GM21526 (cell line): ENCODE measurements around the gene CACNB1.

Experiments used
- ATAC-seq: cut with Tn5 transposase; IDR thresholded peaks from one replicate; pipeline ENCODE4 v1.9.1; 2021; ENCODE audit warnings: moderate library complexity; ENCODE audit not compliant: unreplicated experiment, low FRiP score

CACNB1 gene

GRCh38 chr17:39153599-39154051 is 43.8 kb downstream of the CACNB1 start:
- ATAC-seq = peak; percentile 41

GRCh38 chr17:39151943-39152818 is 45.3 kb downstream of the CACNB1 start:
- ATAC-seq = no peak

DNA sequence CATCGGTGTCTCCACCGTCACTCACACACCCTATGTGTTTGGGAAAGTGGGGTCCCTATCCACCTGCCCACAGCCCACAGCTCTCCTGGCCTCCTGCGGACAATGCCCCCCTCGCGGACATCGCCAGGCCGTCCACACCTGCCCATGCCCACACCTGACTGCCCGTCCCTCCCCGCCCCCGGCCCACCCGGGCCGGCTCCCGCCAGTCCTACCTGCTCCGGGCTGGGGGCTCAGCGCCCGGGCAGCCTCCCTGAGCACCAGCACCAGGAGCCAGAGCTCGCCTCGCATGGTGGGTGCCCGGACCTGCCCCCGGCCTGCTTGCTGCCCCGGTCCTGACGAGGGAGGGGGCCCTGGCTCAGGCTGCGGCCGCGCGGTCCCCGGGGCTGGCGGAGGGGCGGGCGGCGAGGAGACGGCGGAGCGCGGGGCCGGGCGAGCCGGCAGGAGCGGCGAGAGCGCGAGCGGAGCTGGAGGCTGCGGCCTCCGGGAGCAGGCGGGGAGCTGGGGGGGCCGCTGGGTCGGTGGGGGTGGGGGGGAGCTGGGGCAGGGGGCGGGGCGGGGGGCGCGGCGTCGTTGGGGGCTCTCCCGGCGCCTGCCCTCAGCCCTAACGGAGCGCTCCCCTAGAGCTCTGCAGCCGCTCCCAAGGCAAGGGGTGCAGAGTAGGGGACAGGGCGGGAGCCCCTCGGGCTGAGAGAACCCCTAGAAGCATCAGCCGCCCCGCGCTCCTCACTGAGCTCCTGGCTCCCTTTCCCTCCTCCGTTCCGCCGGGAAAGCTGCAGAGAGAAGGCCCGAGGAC is 46.1 kb downstream of the CACNB1 start, which contains the start of gene PLXDC1:
TSS of gene PLXDC1 (minus strand) at position 488 of the 793 bp plus-strand sequence. CDS start at position 288, 200 bp downstream.
- no peak for ATAC-seq

DNA sequence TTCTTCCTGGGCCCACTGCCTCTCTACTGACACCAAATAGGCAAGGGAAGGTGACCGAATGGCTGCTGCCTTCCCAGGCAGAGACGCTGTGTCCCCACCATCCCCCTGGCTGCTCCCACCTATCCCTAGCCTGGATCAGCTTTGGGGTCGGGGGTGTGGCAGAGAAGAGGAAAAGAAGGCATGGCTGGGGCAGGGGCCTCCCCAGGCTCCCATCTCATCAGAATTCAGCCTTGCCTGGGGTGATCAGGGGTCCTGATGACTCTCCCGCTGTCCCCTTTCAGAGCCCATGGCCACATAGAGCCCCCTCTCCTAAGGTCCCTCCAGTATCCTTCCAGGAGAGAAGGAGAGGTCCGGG is 46.7 kb downstream of the CACNB1 start:
- ATAC-seq = no peak

DNA sequence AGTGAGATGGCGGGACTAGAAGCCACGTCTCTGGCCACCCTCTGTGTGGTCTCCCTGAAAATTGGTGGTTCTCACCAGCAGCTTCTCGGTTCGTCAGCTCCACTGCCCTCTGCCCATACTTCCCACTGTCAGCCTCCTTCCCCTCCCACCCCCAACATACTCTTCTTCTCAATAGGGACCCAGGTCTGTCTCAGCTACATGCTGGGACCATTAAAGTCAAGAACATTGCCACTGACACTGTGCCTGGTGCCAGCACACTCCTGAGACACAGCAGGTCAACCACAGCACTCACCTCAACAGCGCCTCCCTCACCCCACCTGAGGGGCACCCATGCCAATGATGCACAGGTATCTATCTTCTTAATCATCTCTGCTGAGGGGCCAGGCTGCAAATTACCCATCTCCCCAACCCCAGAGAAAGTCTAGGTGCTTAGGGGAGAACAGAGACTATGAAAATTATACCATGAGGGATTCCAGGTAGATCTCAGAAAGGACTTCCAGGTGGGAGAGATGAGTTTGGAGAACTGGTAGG is 47.3 kb downstream of the CACNB1 start:
- ATAC-seq = no peak

GRCh38 chr17:39147221-39148185 is 50.0 kb downstream of the CACNB1 start:
- no peak for ATAC-seq

- no peak for ATAC-seq
These were observed 51.2 kb downstream of the CACNB1 start for GRCh38 chr17:39146273-39146672.

- ATAC-seq = no peak
These were observed 52.3 kb downstream of the CACNB1 start for GRCh38 chr17:39145143-39145542.

DNA sequence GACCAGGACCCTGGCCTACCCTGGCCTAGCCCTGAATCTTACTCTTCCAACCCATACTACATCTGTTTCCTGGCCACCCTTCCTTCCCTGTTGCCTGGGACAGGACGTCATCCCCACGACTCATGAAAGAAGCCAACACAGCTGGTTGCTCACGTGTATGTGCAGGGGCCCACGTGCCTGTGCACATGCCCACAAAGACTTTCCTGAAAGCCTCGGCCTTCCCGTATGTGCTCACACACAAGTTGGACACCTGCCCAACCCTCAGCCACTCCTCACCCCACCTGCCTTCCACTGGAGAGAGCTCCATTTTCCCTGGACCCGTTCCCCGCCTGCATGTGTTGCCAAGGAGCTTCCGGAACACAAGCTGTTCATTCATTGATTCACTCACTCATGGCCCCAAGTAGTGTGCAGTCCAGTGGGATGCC is 53.0 kb downstream of the CACNB1 start:
- ATAC-seq = no peak

GRCh38 chr17:39143552-39144093 is 53.8 kb downstream of the CACNB1 start:
- ATAC-seq = no peak

- ATAC-seq = no peak
These were observed 55.4 kb downstream of the CACNB1 start for GRCh38 chr17:39141915-39142664.

DNA sequence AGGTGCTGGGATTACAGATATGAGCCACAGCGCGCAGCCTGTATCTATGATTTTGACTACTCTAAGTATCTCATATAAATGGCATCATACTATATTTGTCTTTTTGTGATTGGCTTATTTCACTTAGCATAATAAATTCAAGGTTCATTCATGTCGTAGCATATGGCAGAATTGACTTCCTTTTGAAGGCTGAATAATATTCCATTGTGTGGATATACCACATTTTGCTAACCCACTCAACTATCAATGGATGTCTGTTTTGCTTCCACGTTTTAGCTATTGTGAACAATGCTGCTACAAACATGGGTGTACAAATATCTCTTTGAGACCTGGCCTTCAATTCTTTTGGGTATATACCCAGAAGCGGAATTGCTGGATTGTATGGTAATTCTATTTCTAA is 56.2 kb downstream of the CACNB1 start:
- ATAC-seq = no peak

- no peak for ATAC-seq
These were observed 57.9 kb downstream of the CACNB1 start for GRCh38 chr17:39139561-39139960.

DNA sequence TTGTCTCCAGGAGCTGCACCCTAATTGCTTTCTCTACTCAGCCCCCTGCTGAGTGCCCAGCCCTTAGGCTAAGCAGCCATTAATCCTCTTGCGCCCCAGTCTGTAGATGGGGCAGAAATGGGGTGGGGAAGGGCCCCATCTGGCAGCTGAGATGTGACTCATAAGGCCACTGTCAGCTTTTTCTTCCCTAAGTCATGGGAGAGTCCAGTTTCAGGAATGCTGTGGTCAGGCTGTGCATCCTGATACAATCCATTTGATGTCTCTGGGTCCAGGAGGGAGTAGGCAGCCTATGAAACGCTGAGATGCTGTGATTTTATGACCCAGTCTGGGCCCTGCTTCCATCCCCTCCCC is 58.3 kb downstream of the CACNB1 start:
- no peak for ATAC-seq

DNA sequence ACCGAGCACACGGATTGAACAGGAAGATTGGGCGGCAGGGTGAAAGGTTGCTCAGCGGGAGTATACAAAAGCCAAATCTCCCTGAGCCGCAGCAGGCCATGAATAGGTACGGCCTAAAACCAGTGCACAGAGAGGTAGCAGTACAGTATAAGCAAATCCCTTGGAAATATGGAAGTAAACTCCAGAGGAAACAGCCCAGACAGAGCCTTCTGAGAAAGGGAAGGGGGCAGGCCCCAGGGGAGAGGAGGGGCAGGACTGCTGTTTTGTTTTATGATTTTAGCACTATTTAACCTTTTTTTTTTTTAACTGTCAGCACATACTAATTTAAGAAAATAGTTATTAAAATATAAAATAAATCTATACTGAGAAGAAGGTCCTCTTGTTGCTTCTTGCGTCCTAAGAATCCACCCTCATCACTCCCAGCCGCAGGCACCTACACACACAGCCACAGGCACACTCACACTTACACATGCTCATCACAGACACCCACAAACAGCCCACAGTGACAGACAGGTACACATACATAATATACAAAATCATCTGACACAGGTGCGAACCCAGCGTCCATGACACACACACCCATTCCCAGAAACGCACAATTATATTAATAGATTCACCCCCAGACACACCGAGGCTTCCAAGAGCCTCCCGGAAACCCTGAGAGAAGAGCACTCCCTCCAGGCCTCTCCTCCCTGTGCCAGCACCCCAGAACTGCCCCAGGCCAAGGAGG is 58.9 kb downstream of the CACNB1 start:
- no peak for ATAC-seq

DNA sequence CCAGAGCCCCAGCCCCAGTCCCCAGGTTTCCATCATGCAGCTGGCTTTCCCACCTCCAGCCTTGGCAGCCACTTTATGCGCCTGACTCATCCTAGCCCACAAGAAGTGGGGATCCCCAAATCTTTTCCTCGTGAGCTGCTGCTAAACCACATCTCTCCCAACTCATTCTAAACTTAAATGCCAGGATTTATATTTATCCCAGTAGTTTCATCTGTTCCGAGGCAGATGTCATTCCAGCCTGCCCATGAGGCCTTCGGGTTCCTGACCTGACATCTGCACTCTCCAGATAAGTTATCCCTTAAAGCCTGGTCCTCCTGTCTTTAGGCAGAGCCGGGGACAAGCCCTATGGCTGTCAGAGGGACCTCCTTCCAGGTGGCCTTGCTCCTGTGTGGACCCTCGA is 62.6 kb downstream of the CACNB1 start:
- no peak for ATAC-seq

- ATAC-seq = no peak
These were observed 65.3 kb downstream of the CACNB1 start for GRCh38 chr17:39132192-39132610.

- ATAC-seq = no peak
These were observed 65.9 kb downstream of the CACNB1 start for GRCh38 chr17:39131616-39132015.

GRCh38 chr17:39130205-39130604 is 67.3 kb downstream of the CACNB1 start:
- no peak for ATAC-seq
